NCI-H2227 (cell line): ENCODE data around the gene CD79A.
"Not testable (repeated sequence)": the region's sequence is repeated elsewhere in the genome, so short reads cannot be mapped to it uniquely, and the experiment has no call there.

ENCODE experiments used
- DNase-seq: peaks from one replicate; lab custom pipeline; 2025; ENCODE audit not compliant: unreplicated experiment; lab: John Stamatoyannopoulos, UW

CD79A gene

GRCh38 chr19:41862445-41862986 is 14.6 kb upstream of the CD79A start:
- no peak for DNase-seq

GRCh38 chr19:41863209-41863931 is 13.7 kb upstream of the CD79A start:
- no peak for DNase-seq

GRCh38 chr19:41864374-41864773 is 12.7 kb upstream of the CD79A start:
- DNase-seq = no peak

GRCh38 chr19:41866284-41866683 is 10.8 kb upstream of the CD79A start:
- no peak for DNase-seq

GRCh38 chr19:41868120-41868988 is 8.7 kb upstream of the CD79A start:
- no peak for DNase-seq

GRCh38 chr19:41868989-41869300 is 8.1 kb upstream of the CD79A start:
- DNase-seq = no peak

- peak; percentile 55 for DNase-seq
These were observed 7.6 kb upstream of the CD79A start for GRCh38 chr19:41869374-41869955.

- peak; percentile 45 for DNase-seq
These were observed 6.6 kb upstream of the CD79A start for GRCh38 chr19:41870401-41870873.

- no peak for DNase-seq
These were observed 5.3 kb upstream of the CD79A start for GRCh38 chr19:41871573-41872383.

GRCh38 chr19:41872384-41872774 is 4.7 kb upstream of the CD79A start:
- DNase-seq = no peak

GRCh38 chr19:41872775-41873647 is 4.1 kb upstream of the CD79A start:
- DNase-seq = peak; percentile 91

GRCh38 chr19:41875973-41876372 is 1.1 kb upstream of the CD79A start:
- DNase-seq = not testable (repeated sequence)

- no peak for DNase-seq
These were observed 1.1 kb downstream of the CD79A start for GRCh38 chr19:41877916-41878905.

- no peak for DNase-seq
These were observed 2.0 kb downstream of the CD79A start for GRCh38 chr19:41879080-41879479.

- DNase-seq = no peak
These were observed 2.7 kb downstream of the CD79A start for GRCh38 chr19:41879670-41880328.

GRCh38 chr19:41880329-41880708 is 3.2 kb downstream of the CD79A start:
- DNase-seq = no peak

- peak; percentile 66 for DNase-seq
These were observed 5.7 kb downstream of the CD79A start, which contains the start of gene ARHGEF1 for GRCh38 chr19:41882568-41883462. ARHGEF1 (plus strand) TSS chr19:41883184; CDS start chr19:41888083, 4,899 bp downstream.
